Lower lobe of right lung (tissue), 2 donors: ENCODE results near the gene SPINT3. TPM values are rescaled to one million over a fixed set of nuclear protein-coding genes. Genes with fewer than 3 reads are reported as not detected.

Experiments
- ATAC-seq, 2 donors: fragments of 200-7000 bp; cut with Tn5 transposase; one replicate each; pipeline ENCODE4 v1.9.1; 2020 to 2022; ENCODE audit warnings: mild to moderate bottlenecking in 2 of 2, moderate library complexity in 2 of 2
- DNase-seq: peaks from one replicate; pipeline ENCODE4 v3.0.0-alpha.2; 2020
- H3K27ac ChIP-seq: fragments of 200-600 bp; one replicate; pipeline ENCODE4 v1.8.0; 2022
- H3K27me3 ChIP-seq: fragments of 200-600 bp; one replicate; pipeline ENCODE4 v1.8.0; 2022; ENCODE audit warnings: low read depth
- H3K36me3 ChIP-seq: fragments of 200-600 bp; one replicate; pipeline ENCODE4 v1.8.0; 2022; ENCODE audit warnings: mild to moderate bottlenecking
- H3K4me1 ChIP-seq: fragments of 200-600 bp; one replicate; pipeline ENCODE4 v1.8.0; 2022
- H3K4me3 ChIP-seq: fragments of 200-600 bp; one replicate; pipeline ENCODE4 v1.8.0; 2022; ENCODE audit warnings: mild to moderate bottlenecking
- H3K9me3 ChIP-seq: fragments of 200-600 bp; one replicate; pipeline ENCODE4 v1.8.0; 2022
- intact Hi-C: fragments of 100-400 bp; cut with DNase I; formaldehyde crosslinking; loops from one replicate; pipeline ENCODE4 v1.11.0; 2022
- total RNA-seq: library from RNA; stranded (reverse); fragmentation: NEBNext Ultra II Directional; extraction: Animal tissue kit (Norgen Biotek cat#: 25700); gene quantifications from one replicate; pipeline ENCODE4 v1.2.1, GENCODE V29; 2021
- TF ChIP-seq, protein P1 (sequence below): fragments of 200-600 bp; IDR thresholded peaks from one replicate; pipeline ENCODE4 v1.8.0; 2022; ENCODE audit warnings: antibody characterized with exemption, mild to moderate bottlenecking
- donor health status: DM: no; HTN: yes; CAD: no; lungs with severe emphysema.

The SPINT3 gene
- total RNA-seq, 1 donor from 2014 or later = not detected

DNA sequence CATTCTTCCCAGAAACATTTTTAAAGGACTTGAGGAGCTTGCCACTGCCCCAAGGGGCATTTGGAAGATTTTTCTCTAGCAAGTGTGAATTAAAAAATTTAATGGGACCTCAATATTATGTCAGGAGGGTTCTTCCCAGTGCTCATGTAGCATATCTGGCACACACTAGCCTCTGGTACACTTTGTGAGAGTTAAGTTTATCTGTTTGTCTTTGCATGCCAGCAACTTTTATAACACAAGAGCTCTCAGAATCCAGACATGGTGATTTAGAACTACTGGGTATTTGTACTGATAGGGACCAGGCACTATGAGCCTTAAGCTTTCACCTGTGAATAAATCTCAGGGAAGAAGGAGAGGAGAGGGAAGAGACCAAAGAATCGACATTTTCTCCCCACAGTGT is 12.9 kb downstream of the SPINT3 start:
- Histone ChIP-seq H3K27ac (no peak overlapping the region), H3K4me3 (no peak overlapping the region), H3K36me3 (no peaks in the 10 kb centered on the region), H3K4me1 (no peaks in the 10 kb centered on the region), H3K9me3 (no peaks in the 10 kb centered on the region), H3K27me3 (peaks cover 18% of the 10 kb centered on the region)
- intact Hi-C loops = no loop called here
- ATAC-seq (peak in 1 of 2 donors; percentile 67), DNase-seq (no peak)
- TF ChIP-seq, protein P1, sequence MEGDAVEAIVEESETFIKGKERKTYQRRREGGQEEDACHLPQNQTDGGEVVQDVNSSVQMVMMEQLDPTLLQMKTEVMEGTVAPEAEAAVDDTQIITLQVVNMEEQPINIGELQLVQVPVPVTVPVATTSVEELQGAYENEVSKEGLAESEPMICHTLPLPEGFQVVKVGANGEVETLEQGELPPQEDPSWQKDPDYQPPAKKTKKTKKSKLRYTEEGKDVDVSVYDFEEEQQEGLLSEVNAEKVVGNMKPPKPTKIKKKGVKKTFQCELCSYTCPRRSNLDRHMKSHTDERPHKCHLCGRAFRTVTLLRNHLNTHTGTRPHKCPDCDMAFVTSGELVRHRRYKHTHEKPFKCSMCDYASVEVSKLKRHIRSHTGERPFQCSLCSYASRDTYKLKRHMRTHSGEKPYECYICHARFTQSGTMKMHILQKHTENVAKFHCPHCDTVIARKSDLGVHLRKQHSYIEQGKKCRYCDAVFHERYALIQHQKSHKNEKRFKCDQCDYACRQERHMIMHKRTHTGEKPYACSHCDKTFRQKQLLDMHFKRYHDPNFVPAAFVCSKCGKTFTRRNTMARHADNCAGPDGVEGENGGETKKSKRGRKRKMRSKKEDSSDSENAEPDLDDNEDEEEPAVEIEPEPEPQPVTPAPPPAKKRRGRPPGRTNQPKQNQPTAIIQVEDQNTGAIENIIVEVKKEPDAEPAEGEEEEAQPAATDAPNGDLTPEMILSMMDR = no peak

DNA sequence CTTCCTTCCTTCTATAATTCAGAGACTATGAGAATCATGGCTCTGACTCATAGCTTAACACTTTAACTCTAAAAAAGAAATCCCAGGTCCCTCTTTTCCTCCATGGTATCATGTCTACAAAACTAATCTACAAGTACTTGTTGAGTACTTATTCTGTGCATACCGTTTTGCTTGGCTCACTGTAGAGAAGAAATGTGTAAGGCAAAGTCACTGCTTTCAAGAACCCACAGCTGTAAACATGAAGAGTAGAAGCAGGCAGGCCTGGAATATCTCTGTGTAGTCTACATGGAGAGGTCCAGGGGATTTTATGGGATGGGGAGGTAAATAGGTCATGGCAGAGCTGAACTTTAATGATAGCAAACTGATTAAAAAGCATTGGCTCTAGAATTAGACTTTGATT is 13.8 kb downstream of the SPINT3 start:
- intact Hi-C loops = no loop called here
- TF ChIP-seq, protein P1 = no peak
- peak; percentile 38 to 90 for ATAC-seq
- Histone ChIP-seq H3K36me3 (no peaks in the 10 kb centered on the region), H3K27ac (no peak overlapping the region), H3K4me3 (no peak overlapping the region), H3K4me1 (no peaks in the 10 kb centered on the region), H3K27me3 (peaks cover 18% of the 10 kb centered on the region), H3K9me3 (no peaks in the 10 kb centered on the region)
- DNase-seq = no peak

- peaks cover 18% of the 10 kb centered on the region for H3K27me3 ChIP-seq
- H3K27ac ChIP-seq = no peak overlapping the region
These were observed 15.4 kb downstream of the SPINT3 start for GRCh38 chr20:45500022-45500421.

GRCh38 chr20:45497971-45498494 is 17.4 kb downstream of the SPINT3 start:
- Histone ChIP-seq H3K9me3 (no peaks in the 10 kb centered on the region), H3K36me3 (no peaks in the 10 kb centered on the region), H3K27me3 (peaks cover 13% of the 10 kb centered on the region), H3K4me3 (no peak overlapping the region), H3K27ac (no peak overlapping the region), H3K4me1 (no peaks in the 10 kb centered on the region)
- DNase-seq = no peak
- ATAC-seq = no peak
- TF ChIP-seq, protein P1 = no peak
- intact Hi-C loops = no loop called here

More at GRCh38 chr20:45500022-45500421, 15.4 kb downstream of the SPINT3 start:
- Histone ChIP-seq H3K36me3 (no peaks in the 10 kb centered on the region), H3K4me1 (no peaks in the 10 kb centered on the region), H3K4me3 (no peak overlapping the region), H3K9me3 (no peaks in the 10 kb centered on the region)
- TF ChIP-seq, protein P1 = no peak
- intact Hi-C loops = no loop called here
- DNase-seq (no peak), ATAC-seq (no peak)

DNA sequence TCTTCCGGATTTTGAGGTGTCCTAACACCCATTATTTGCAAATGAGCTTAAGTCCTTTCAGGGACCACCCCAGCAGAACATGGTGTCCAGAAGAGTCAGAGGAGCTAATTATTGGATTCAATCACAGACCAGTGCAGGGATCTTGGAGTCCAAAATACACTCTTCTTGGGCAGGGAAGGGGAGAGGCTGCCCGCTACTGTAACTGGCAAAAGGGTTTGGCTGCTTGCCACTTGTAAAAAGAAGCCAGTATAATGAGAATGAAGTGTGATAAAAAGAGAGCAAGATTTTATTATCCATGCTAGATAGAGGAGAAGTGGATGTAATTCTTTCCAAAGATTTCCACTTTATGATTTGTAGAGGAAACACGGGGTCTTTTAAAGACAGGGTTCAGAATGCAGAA is 19.3 kb downstream of the SPINT3 start:
- H3K4me3 ChIP-seq = no peak overlapping the region
- no peak overlapping the region for H3K27ac ChIP-seq
- H3K36me3 ChIP-seq = no peaks in the 10 kb centered on the region
- intact Hi-C loops = no loop called here
- H3K9me3 ChIP-seq = no peaks in the 10 kb centered on the region
- H3K4me1 ChIP-seq = no peaks in the 10 kb centered on the region
- no peak for DNase-seq
- H3K27me3 ChIP-seq = peaks cover 13% of the 10 kb centered on the region
- TF ChIP-seq, protein P1 = no peak
- no peak for ATAC-seq
